HL-60/S4 treated with retinoic acid at 250 ng/mL for 4 days and 3 days (cell line): Measurements from ENCODE around the gene DDX39B.

Experiments used
- in situ Hi-C: fragments of 300-500 bp; cut with MboI; formaldehyde crosslinking; loops from 2 replicates; pipeline ENCODE4 v1.7.0; 2022; ENCODE audit warnings: low sequenced_read_pairs

The DDX39B gene

DNA sequence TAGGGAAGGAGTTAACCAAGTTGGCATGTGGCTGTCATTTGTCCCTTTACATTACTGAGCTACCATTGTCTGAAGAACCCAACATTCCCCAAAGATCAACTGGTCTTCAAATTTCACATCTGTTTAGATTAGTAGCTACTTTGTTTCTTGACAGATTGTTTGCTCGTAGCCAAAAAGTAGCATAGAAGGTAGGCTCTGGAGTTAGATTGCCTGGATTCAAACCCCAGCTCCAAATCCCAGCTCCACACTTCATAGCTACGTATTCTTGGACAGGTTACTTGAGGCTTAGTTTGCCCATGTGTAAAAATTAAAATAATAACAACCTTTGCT lies 6.7 kb upstream of the DDX39B start:
- in situ Hi-C loops = no loop called here

DNA sequence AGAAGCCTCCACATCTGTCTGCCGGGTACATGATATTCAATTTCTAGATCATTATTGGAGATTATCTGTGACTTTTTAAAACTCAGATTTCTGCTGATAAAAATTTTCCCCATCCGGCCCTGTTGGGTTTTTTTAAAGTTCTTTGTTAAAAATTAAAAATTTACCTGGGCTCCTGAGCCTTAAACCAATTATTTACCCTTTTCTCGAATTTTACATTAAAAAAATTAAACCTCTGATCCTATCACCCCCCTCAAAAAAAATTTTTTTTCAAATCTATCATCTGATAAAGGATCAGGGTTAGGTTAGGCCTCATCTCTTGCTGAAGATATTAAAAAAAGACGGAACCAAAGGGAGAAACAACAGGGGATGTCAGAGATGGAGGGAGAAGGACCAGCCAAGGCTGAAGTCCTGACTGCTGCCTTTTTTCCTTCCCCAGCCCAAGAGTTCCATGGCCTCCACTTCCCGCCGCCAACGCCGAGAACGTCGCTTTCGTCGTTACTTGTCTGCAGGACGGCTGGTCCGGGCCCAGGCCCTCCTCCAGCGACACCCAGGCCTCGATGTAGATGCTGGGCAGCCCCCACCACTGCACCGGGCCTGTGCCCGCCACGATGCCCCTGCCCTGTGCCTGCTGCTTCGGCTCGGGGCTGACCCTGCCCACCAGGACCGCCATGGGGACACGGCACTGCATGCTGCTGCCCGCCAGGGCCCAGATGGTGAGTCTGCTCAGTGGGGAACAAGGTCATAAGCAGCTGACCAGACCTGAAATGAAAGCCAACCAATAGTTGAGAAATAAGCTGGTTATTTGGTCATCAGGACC lies 6.1 kb upstream of the DDX39B start:
- in situ Hi-C loops = no loop called here

GRCh38 chr6:31546958-31547726 lies 5.3 kb upstream of the DDX39B start, which contains the start of gene NFKBIL1:
Gene NFKBIL1 (plus strand): TSS chr6:31547608. CDS start chr6:31547695, 87 bp downstream.
- in situ Hi-C loops = no loop called here

- in situ Hi-C loops = no loop called here
Measured at GRCh38 chr6:31546339-31546957, 4.6 kb upstream of the DDX39B start, which contains the start of gene ATP6V1G2. Gene ATP6V1G2 (minus strand): TSS chr6:31546608. CDS start chr6:31546559, 49 bp downstream.

DNA sequence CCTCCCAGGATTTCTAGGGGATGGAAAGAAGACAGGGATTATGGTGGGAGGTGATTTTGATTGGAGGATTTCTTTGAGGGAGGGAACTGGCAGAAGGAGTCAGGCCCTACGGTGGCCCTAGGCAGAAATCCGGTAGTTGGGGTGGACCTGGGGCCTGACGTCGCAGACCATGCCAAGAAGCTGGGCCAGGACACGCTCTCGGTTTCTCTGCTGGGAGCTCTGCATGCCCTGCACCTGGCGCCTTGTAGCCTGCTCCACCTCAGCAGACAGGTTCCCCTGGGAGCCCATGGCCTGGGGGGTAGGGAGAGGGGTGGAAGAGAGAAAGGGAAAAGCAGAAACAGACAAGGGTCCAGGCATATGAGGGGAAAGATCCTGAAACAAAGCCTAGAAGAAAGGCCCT lies 3.5 kb upstream of the DDX39B start:
- in situ Hi-C loops = no loop called here

DNA sequence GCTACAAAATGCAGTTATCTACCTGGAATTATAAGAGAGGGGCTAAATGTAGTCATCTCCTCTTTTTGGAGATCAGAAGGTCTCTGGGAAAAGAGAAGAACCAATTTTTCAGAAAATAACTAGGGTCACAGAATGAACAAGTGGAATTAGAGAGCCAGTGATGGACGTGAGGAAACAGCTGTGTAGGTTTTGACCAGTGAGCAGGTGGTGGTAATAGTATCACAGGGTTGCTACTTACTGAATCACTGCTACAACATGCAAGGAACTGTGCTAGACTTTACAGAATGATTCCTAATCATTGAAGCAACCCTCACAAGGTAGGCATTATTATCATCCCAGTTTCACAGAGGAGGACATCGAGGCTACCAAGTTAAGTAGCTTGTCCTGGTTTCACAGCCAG lies 2.9 kb upstream of the DDX39B start:
- in situ Hi-C loops = no loop called here

GRCh38 chr6:31543639-31544038 lies 1.8 kb upstream of the DDX39B start:
- in situ Hi-C loops = no loop called here

GRCh38 chr6:31541059-31541657 lies 645 bp downstream of the DDX39B start:
- in situ Hi-C loops = no loop called here

DNA sequence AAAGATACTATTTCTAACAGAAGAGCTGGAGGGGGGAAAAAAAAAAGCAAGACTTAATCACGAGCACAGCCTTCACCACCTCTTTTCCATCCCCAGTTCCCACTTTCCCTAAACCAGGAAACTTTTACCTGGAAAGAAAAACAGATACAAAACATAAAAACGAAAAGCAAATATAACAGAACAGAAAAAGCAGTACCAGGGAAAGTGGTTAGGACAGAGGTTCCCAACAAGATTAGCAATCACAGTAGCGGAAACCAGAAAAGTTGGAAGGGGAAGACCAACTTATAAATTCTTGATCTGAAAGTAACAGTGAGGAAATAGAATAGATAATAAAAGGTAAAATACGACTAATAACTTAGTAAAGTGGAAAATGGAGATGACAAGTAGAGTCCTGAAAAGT lies 1.2 kb downstream of the DDX39B start:
- in situ Hi-C loops = no loop called here

DNA sequence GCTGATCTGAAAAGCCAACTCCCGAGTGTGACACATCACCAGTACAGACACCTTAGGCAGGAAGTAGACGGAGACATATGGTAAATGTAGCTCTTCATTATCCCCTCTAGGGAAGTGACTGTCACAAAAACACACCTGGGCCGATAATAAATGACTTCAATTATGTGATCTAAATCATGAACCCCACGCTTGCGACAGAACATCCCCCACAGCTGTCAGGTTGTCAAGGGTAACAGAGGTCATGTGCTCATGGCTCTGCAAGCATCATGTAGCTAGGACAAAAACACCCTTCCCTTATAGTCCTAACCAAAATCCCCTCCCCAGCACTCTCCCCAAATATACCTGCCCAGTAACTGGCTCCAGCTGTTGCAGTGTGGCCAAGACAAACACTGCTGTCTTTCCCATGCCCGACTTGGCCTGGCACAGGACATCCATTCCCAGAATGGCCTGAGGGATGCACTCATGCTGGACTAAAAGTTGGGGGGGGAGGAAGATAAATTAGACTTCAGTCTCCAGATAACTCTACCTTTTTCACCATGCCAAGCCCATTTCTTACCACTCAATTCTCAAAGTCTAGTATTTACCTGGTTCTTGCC lies 2.9 kb downstream of the DDX39B start:
- in situ Hi-C loops = no loop called here

DNA sequence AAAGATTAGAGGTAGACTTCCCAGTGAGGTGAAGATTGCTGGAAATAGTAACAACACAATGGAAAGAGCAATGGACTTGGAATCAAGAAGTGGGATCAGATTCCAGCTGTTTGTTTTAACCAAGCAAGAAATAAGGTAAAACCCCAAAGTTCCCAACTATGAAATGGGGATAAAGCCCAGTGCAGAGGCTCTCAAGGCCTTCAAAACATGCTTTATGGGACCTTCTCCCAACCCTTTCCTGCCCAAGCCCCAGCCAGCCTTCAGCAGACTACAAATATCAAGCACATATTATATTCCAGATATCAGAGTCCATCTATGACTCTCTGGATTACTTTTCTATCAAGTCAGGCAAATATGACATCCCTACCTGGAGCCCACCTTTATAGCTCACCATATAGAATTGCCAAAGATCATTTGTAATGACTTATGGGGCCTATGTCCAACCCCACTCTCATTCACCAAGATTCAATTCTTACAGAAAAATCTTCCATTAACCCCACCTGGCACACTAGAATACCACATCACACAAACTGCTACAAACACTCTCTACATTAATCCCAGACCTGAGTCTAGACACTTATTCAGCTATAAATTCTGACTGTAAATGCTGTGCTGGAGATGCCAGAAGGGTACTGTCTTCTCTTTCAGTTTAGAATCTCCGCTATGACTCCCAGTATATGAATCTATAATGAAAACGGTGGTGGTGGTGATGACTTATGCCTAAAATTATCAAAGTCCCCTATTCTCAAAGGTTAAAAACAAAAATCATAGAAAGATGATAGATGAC lies 6.1 kb downstream of the DDX39B start:
- in situ Hi-C loops = no loop called here

GRCh38 chr6:31534521-31535040 lies 7.2 kb downstream of the DDX39B start:
- in situ Hi-C loops = no loop called here

GRCh38 chr6:31534011-31534410 lies 7.8 kb downstream of the DDX39B start:
- in situ Hi-C loops = no loop called here

- in situ Hi-C loops = no loop called here
Measured at GRCh38 chr6:31533455-31533841, 8.4 kb downstream of the DDX39B start.

DNA sequence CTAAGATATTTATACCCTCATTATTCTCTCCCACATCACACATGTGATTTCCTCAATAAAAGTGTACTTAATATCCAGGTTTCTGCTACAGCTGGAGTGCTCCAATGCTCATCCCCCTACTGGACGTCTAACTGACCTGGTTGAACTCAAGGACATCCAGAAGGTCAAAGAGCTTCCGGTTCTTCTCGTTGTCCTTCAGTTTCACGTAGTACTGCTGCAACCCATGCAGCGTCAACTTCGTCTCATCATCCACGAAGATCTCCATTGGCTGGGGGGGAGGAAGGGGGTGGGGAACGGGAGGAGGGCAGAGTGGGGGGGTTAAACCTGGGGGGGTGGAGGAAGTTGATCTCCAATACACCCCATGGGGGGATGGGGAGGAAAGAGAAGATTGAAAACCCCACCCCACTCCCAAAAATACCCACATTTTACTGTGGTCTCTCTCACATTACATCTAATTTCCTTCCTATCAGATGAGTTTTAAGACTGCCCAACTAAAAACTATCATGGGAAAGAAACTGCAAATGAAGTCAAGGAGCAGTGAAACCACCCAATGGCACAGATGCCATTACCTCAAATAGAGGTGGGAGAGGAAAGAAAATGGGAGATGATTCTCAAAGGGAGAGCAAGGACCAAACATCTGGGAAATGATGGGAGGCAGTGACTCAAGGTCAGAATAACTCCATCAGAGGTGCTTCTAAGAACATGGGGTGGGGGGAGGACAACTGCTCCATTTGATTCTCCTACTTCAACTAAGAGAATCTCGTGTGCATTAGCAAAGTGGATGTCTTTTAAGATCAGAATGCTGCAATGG lies 9.0 kb downstream of the DDX39B start:
- in situ Hi-C loops = no loop called here

GRCh38 chr6:31531771-31532643 lies 9.8 kb downstream of the DDX39B start:
- in situ Hi-C loops = no loop called here

DNA sequence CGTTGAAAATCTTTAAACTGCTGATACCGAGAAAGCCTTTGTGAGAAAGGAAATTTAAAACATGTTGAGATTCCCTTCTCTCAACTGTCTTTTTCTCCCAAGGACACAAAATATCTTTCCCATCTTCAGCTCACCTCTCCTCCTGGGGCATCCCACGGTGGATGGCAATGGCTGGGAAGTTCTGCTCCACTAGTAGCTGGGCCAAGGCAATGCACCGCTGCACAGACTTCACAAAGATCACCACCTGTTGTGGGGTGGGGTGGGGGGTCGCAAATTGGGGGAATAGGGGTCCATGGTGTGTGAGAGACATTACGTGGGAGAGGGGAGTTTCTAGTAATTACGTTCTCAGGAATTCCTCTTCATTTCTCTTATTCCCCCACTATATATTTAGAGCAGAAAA lies 10.6 kb downstream of the DDX39B start:
- in situ Hi-C loops = no loop called here

GRCh38 chr6:31530659-31531058 lies 11.1 kb downstream of the DDX39B start:
- in situ Hi-C loops = no loop called here
